A673 (cell line): ENCODE results near the gene KCNQ1. TPM values are rescaled to one million over a fixed set of nuclear protein-coding genes. Genes with fewer than 3 reads are reported as not detected.

ENCODE experiments used
- BruUV-seq: library from RNA; stranded (reverse); fragments of 400-500 nt; replicated peaks from 2 replicates; lab custom pipeline; 2021; lab: Mats Ljungman, UMichigan
- CTCF ChIA-PET: fragments of 300-600 bp; sonication (Branson Sonifier 250); formaldehyde crosslinking; loops from one replicate; lab custom pipeline; 2022; ENCODE audit warnings: antibody characterized with exemption; lab: Charles Lee
- POLR2A ChIA-PET: fragments of 300-600 bp; sonication (Branson Sonifier 250); formaldehyde crosslinking; loops from one replicate; lab custom pipeline; 2022; ENCODE audit warnings: antibody characterized with exemption; ENCODE audit not compliant: low non-redundant PET; lab: Charles Lee
- DNase-seq: peaks from one replicate; pipeline ENCODE4 v3.0.0-alpha.2; 2015; ENCODE audit warnings: low spot score
- H3K27ac ChIP-seq: fragments of 200-600 bp; sonication (generic); 2 replicates; pipeline ENCODE4 v1.5.1; 2016; ENCODE audit warnings: mixed run types, low read depth, mild to moderate bottlenecking, mixed read lengths, antibody characterized with exemption, low read length; ENCODE audit not compliant: poor library complexity, severe bottlenecking
- H3K27me3 ChIP-seq: fragments of 200-600 bp; sonication (generic); replicated peaks from 2 replicates; pipeline ENCODE4 v1.6.1; 2017; ENCODE audit warnings: mixed run types, low read depth, mild to moderate bottlenecking, mixed read lengths, antibody characterized with exemption, low read length; ENCODE audit not compliant: insufficient read depth, poor library complexity
- H3K36me3 ChIP-seq: fragments of 200-600 bp; sonication (generic); 2 replicates; pipeline ENCODE4 v1.6.1; 2016; ENCODE audit warnings: mixed run types, mild to moderate bottlenecking, mixed read lengths, antibody characterized with exemption, low read length; ENCODE audit not compliant: insufficient read depth, poor library complexity, severe bottlenecking
- H3K4me1 ChIP-seq: fragments of 200-600 bp; sonication (generic); 2 replicates; pipeline ENCODE4 v1.6.1; 2017; ENCODE audit warnings: mixed run types, mild to moderate bottlenecking, mixed read lengths, antibody characterized with exemption, low read length; ENCODE audit not compliant: insufficient read depth, poor library complexity, severe bottlenecking
- H3K4me3 ChIP-seq: fragments of 200-600 bp; sonication (generic); 2 replicates; pipeline ENCODE4 v1.5.1; 2016; ENCODE audit warnings: low read depth, mixed run types, mild to moderate bottlenecking, mixed read lengths, low read length; ENCODE audit not compliant: poor library complexity, severe bottlenecking
- H3K9me3 ChIP-seq: fragments of 200-600 bp; sonication (generic); 2 replicates; pipeline ENCODE4 v1.6.1; 2016; ENCODE audit warnings: mixed run types, low read depth, mild to moderate bottlenecking, mixed read lengths, antibody characterized with exemption, low read length; ENCODE audit not compliant: poor library complexity, severe bottlenecking
- CTCF ChIP-seq: fragments of 300-800, 200-600 bp; sonication (generic); conservative IDR thresholded peaks from 2 replicates; pipeline ENCODE4 v1.5.1; 2017; ENCODE audit warnings: low read depth, mild to moderate bottlenecking, antibody characterized with exemption, low read length, moderate library complexity, mixed read lengths
- EZH2 ChIP-seq: fragments of 200-600 bp; sonication (generic); IDR thresholded peaks from 2 replicates; pipeline ENCODE4 v1.6.1; 2017; ENCODE audit warnings: borderline replicate concordance, low read depth, mild to moderate bottlenecking, mixed read lengths, antibody characterized with exemption, low read length; ENCODE audit not compliant: poor library complexity, severe bottlenecking
- intact Hi-C: fragments of 100-400 bp; cut with micrococcal nuclease; formaldehyde crosslinking; loops from one replicate; pipeline ENCODE4 v1.10.0; 2022; ENCODE audit not compliant: unreplicated experiment
- total RNA-seq: library from RNA; stranded (reverse); gene quantifications from 2 replicates; pipeline ENCODE4 v1.2.3, GENCODE V29; 2021

The KCNQ1 gene
- total RNA-seq, 1 experiment from 2014 or later = not detected

- DNase-seq = no peak
- H3K4me1 ChIP-seq = no peaks in the 10 kb centered on the region
- H3K27ac ChIP-seq = no peak overlapping the region
- intact Hi-C loops = no loop called here
- H3K9me3 ChIP-seq = no peaks in the 10 kb centered on the region
- BruUV-seq = no TSS peak
- TF ChIP-seq EZH2 (no peak), CTCF (no peak)
- CTCF ChIA-PET = no interaction called here
- H3K4me3 ChIP-seq = no peak overlapping the region
- no peaks in the 10 kb centered on the region for H3K27me3 ChIP-seq
- no peaks in the 10 kb centered on the region for H3K36me3 ChIP-seq
- POLR2A ChIA-PET = no interaction called here
These were observed 410.4 kb downstream of the KCNQ1 start for GRCh38 chr11:2855162-2855561.

- no peak overlapping the region for H3K4me3 ChIP-seq
- intact Hi-C loops = no loop called here
- DNase-seq = no peak
- no peak overlapping the region for H3K27ac ChIP-seq
- peaks cover 18% of the 10 kb centered on the region for H3K27me3 ChIP-seq
- TF ChIP-seq CTCF (no peak), EZH2 (no peak)
- no peaks in the 10 kb centered on the region for H3K4me1 ChIP-seq
- CTCF ChIA-PET = no interaction called here
- POLR2A ChIA-PET = no interaction called here
- no peaks in the 10 kb centered on the region for H3K36me3 ChIP-seq
- no TSS peak for BruUV-seq
- H3K9me3 ChIP-seq = no peaks in the 10 kb centered on the region
These were observed 412.5 kb downstream of the KCNQ1 start for GRCh38 chr11:2857276-2857675.

- POLR2A ChIA-PET = no interaction called here
- CTCF ChIA-PET = no interaction called here
- no peak overlapping the region for H3K27ac ChIP-seq
These were observed 413.1 kb downstream of the KCNQ1 start for GRCh38 chr11:2857918-2858317.

More at GRCh38 chr11:2857918-2858317, 413.1 kb downstream of the KCNQ1 start:
- TF ChIP-seq CTCF (no peak), EZH2 (no peak)
- BruUV-seq = no TSS peak
- intact Hi-C loops = no loop called here
- no peaks in the 10 kb centered on the region for H3K4me1 ChIP-seq
- no peaks in the 10 kb centered on the region for H3K9me3 ChIP-seq
- peaks cover 24% of the 10 kb centered on the region for H3K27me3 ChIP-seq
- DNase-seq = no peak
- no peak overlapping the region for H3K4me3 ChIP-seq
- no peaks in the 10 kb centered on the region for H3K36me3 ChIP-seq
